HG03354 (cell line): Measurements from ENCODE around the gene DACT1.

Source experiments
- ATAC-seq: cut with Tn5 transposase; IDR thresholded peaks from one replicate; pipeline ENCODE4 v1.9.1; 2021; ENCODE audit warnings: mild to moderate bottlenecking; ENCODE audit not compliant: unreplicated experiment, poor library complexity, severe bottlenecking

Gene DACT1

GRCh38 chr14:58635091-58635830 is 2.5 kb upstream of the DACT1 start:
- ATAC-seq = peak; percentile 34

- ATAC-seq = no peak
These were observed 1.6 kb upstream of the DACT1 start for GRCh38 chr14:58636129-58636528.

- ATAC-seq = peak; percentile 17
These were observed 747 bp upstream of the DACT1 start for GRCh38 chr14:58637040-58637390.

- ATAC-seq = peak; percentile 35
These were observed 752 bp downstream of the DACT1 start for GRCh38 chr14:58638231-58639197.

- no peak for ATAC-seq
These were observed 1.4 kb downstream of the DACT1 start for GRCh38 chr14:58639198-58639565.

- no peak for ATAC-seq
These were observed 2.2 kb downstream of the DACT1 start for GRCh38 chr14:58639842-58640484.

- ATAC-seq = no peak
These were observed 3.2 kb downstream of the DACT1 start for GRCh38 chr14:58640959-58641358.

- no peak for ATAC-seq
These were observed 3.7 kb downstream of the DACT1 start for GRCh38 chr14:58641509-58641908.

GRCh38 chr14:58643366-58643765 is 5.6 kb downstream of the DACT1 start:
- no peak for ATAC-seq

- no peak for ATAC-seq
These were observed 7.9 kb downstream of the DACT1 start for GRCh38 chr14:58645641-58646040.

- no peak for ATAC-seq
These were observed 8.7 kb downstream of the DACT1 start for GRCh38 chr14:58646479-58646878.

- ATAC-seq = no peak
These were observed 10.0 kb downstream of the DACT1 start for GRCh38 chr14:58647777-58648176.

- ATAC-seq = no peak
These were observed 13.1 kb downstream of the DACT1 start for GRCh38 chr14:58650857-58651256.

- ATAC-seq = no peak
These were observed 19.1 kb downstream of the DACT1 start for GRCh38 chr14:58656671-58657411.

- no peak for ATAC-seq
These were observed 21.3 kb downstream of the DACT1 start for GRCh38 chr14:58659061-58659460.

GRCh38 chr14:58659846-58660245 is 22.1 kb downstream of the DACT1 start:
- no peak for ATAC-seq

GRCh38 chr14:58660407-58660806 is 22.6 kb downstream of the DACT1 start:
- ATAC-seq = no peak

GRCh38 chr14:58662018-58662417 is 24.3 kb downstream of the DACT1 start:
- ATAC-seq = no peak

- ATAC-seq = no peak
These were observed 25.0 kb downstream of the DACT1 start for GRCh38 chr14:58662759-58663158.
